Activated CD4-positive, alpha-beta T cell treated with anti-CD3 and anti-CD28 coated beads, Interleukin-10, Interleukin-2, amounts not matched to agents 100 ng/mL and 50 ng/mL, durations not matched to agents 16 hours and 8 hours (primary cell): ENCODE results near the gene TNRC6C.
"Not testable (repeated sequence)": the region's sequence is repeated elsewhere in the genome, so short reads cannot be mapped to it uniquely, and the experiment has no call there.

ENCODE experiments used
- DNase-seq: peaks from one replicate; pipeline ENCODE4 v3.0.0-alpha.2; 2020

The TNRC6C gene

GRCh38 chr17:77968788-77969187, 10.3 kb downstream of the TNRC6C start:
- no peak for DNase-seq

DNA sequence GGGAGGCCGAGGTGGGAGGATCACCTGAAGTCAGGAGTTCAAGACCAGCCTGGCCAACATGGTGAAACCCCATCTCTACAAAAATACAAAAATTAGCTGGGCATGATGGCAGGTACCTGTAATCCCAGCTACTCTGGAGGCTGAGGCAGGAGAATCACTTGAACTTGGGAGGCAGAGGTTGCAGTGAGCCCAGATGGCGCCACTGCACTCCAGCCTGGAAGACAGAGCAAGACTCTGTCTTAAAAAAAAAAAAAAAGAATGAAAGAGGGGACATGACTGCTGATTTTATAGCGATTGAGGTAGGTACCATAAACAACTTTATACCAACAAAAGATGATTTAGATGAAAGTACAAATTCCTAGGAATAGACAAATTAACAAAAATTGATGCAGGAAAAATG, 13.8 kb downstream of the TNRC6C start:
- not testable (repeated sequence) for DNase-seq

GRCh38 chr17:77973953-77974352, 15.4 kb downstream of the TNRC6C start:
- DNase-seq, result no peak

DNA sequence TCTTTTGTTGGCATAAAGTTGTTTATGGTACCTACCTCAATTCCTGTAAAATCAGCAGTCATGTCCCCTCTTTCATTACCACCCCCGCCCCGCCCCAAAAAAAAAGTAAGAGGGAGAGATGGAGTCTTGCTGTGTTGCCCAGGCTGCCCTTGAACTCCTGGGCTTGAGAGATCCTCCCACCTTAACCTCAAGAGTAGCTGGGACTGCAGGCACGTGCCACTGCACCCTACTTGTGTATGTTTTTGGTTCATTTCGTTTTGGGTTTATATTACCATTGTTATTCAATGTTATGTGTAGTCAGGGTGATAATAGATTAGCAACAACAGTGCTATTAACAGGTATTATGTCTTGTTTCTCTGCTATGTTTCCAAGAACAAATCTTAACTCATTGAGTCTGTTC, 15.9 kb downstream of the TNRC6C start:
- DNase-seq, result no peak

- DNase-seq, result not testable (repeated sequence)
These were observed 23.9 kb downstream of the TNRC6C start for GRCh38 chr17:77982430-77982829.

GRCh38 chr17:77990301-77990700, 31.8 kb downstream of the TNRC6C start:
- DNase-seq, result no peak

DNA sequence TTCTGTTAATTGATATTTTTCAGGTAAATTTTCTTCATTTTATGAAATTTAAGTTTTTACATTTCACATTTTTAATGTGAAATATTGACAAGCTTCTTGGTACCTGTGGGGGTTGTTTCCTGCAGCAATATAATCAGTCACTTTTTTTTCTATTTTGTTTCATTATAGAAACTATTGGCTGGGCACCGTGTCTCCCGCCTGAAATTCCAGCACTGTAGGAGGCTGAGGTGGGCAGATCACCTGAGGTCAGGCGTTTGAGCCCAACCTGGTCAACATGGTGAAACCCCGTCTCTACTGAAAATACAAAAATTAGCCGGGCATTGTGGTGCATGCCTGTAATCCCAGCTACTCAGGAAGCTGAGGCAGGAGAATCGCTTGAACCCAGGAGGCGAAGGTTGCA, 35.2 kb downstream of the TNRC6C start:
- DNase-seq, result not testable (repeated sequence)

- peak; percentile 13 for DNase-seq
These were observed 36.8 kb downstream of the TNRC6C start for GRCh38 chr17:77995146-77995852.

DNA sequence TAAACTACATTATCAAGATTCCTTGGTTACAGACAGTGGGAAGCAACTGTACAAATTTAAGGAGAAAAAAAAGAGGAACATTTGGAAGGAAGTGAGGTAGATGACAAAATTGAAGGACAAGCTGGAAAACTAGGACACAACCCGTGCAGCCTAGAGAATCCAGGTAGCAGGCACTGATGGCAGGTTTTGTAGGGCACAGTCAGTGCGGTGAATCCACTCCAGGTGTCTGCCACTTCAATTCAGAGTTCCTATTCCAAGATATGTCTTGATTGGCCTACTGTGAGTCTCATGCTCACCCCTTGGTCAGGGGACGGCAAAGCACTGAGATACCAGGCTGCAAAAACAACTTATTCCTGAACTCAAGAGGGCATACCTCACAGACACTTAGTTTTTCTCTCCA, 37.8 kb downstream of the TNRC6C start:
- no peak for DNase-seq

DNA sequence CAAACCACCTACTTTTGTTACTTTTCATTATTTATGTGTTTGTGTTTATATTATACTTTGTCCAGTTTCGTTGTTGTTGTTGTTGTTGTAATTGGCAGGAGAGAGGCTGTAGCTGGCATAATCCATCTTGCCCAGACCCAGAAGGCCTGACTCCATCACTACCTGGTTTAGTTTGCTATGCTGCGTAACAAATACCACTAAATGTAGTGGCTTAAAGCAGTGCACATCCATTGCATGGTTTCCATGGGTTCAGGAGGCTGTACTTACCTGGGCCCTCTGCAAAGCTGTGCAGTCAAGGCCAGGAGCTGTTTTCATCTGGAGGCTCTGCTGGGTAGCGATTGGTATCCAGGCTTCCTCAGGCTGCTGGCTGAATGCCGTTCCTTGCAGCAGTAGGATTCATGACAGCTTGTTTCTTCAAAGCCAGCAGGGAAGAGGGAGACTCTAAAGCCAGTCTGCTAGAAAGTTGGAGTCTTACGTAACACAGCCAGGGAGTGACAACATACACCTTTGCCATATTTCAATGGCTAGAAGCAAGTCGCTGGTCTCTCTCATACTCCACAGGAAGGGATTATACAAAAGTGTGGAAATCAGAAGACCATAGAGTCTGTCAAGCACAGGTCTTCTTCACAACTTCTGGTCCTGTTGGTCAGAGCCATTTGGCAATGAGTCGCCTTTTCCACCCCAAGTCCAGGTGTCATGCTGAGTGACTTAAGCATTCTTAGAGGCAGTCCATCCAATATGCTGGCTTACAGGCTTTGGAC, 41.1 kb downstream of the TNRC6C start:
- DNase-seq, result no peak

GRCh38 chr17:78000341-78000740, 41.8 kb downstream of the TNRC6C start:
- no peak for DNase-seq

DNA sequence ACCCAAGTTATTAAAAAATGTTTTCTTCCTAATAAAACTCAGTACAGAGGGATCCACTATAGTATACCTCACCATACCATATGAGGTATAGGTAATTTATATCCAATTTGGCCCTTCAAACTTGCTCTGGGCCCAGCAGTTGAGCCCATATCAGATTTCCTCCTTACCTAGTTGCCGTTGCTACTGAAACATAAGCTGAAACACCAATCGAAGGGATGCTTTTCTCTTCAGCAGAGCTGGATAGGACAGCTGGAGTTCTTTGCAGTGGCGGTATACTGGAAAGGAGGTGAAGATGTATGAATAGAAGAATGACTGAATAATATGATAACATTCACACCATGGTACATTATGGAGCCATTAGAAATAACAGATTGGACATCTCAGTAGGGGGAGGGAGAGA, 42.7 kb downstream of the TNRC6C start:
- no peak for DNase-seq

DNA sequence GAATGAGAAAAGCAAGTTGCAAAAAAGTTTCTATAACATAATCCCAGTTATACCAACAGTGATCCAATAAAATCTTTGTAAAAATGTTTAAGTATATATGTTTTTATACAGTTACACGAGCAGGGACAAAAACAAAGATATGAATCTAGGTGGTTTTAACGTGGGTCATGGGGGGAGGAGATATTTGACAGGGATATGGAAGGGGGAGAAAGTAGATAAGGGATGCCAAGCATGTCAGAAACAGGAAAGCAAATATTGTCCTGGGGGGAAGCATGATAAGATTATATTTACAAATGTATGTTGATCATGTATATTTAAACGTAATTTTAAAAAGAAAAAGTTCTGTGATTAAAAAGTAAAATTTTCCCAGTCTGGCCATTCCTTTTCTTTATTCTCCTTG, 43.1 kb downstream of the TNRC6C start:
- DNase-seq, result no peak

- no peak for DNase-seq
These were observed 43.7 kb downstream of the TNRC6C start for GRCh38 chr17:78002166-78002565.

- DNase-seq, result peak; percentile 17
These were observed 47.1 kb downstream of the TNRC6C start for GRCh38 chr17:78005452-78006171.

- DNase-seq, result no peak
These were observed 47.8 kb downstream of the TNRC6C start for GRCh38 chr17:78006338-78006737.

- DNase-seq, result no peak
These were observed 49.1 kb downstream of the TNRC6C start for GRCh38 chr17:78007647-78008046.

GRCh38 chr17:78010759-78011158, 52.3 kb downstream of the TNRC6C start:
- no peak for DNase-seq

DNA sequence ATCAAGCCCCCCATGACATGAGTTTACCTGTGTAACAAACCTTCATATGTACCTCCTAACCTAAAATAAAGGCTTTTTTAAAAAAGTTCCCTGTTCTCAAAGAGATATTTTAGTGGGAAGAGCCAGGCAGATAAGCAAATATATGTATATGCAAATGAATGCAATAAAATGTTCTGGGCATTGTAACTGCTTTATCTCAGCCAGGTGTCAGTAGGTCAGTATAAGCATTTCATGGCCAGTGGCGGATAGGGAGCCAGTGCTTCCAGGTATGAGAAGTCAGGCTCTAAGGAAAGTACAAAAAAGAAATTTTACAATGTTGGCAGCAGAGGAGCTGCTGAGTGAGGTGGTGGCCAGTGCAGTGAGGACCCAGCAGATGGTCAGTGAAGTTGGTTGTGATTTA, 53.9 kb downstream of the TNRC6C start:
- DNase-seq, result no peak

- DNase-seq, result peak; percentile 68
These were observed 55.4 kb downstream of the TNRC6C start for GRCh38 chr17:78013683-78014467.

- DNase-seq, result no peak
These were observed 56.1 kb downstream of the TNRC6C start for GRCh38 chr17:78014646-78015045.

- DNase-seq, result no peak
These were observed 58.3 kb downstream of the TNRC6C start for GRCh38 chr17:78016852-78017251.

- peak; percentile 31 for DNase-seq
These were observed 61.0 kb downstream of the TNRC6C start for GRCh38 chr17:78019367-78019975.
